GM23248 (cell line): Measurements from ENCODE around the gene SEMA3F.

ENCODE experiments used
- EZH2 ChIP-seq: fragments of 200-600 bp; sonication (generic); IDR thresholded peaks from 2 replicates; pipeline ENCODE4 v1.6.1; 2018; ENCODE audit warnings: antibody characterized with exemption, mild to moderate bottlenecking; ENCODE audit not compliant: insufficient read depth, poor library complexity, severe bottlenecking
- EZH2phosphoT487 ChIP-seq: fragments of 200-600 bp; sonication (generic); IDR thresholded peaks from 2 replicates; pipeline ENCODE4 v1.6.1; 2018; ENCODE audit warnings: antibody characterized with exemption, moderate library complexity, mild to moderate bottlenecking, low read depth; ENCODE audit not compliant: insufficient read depth

- no peak for TF ChIP-seq EZH2phosphoT487
- TF ChIP-seq EZH2: no peak
Measured at GRCh38 chr3:50138266-50139200, 16.6 kb upstream of the SEMA3F start.
